OCI-LY7 (cell line): Measurements from ENCODE around the gene NSUN2.

Experiments used
- EZH2phosphoT487 ChIP-seq: fragments of 200-600 bp; sonication (generic); IDR thresholded peaks from 2 replicates; pipeline ENCODE4 v1.6.1; 2018; ENCODE audit warnings: low read depth, borderline replicate concordance, mild to moderate bottlenecking, mixed run types, antibody characterized with exemption, low read length, moderate library complexity, mixed read lengths
- TF ChIP-seq, protein P1 (sequence below): fragments of 200-600 bp; sonication (generic); conservative IDR thresholded peaks from 2 replicates; pipeline ENCODE4 v1.5.1; 2014; ENCODE audit warnings: mild to moderate bottlenecking, antibody characterized with exemption, low read length, moderate library complexity, mixed read lengths

DNA sequence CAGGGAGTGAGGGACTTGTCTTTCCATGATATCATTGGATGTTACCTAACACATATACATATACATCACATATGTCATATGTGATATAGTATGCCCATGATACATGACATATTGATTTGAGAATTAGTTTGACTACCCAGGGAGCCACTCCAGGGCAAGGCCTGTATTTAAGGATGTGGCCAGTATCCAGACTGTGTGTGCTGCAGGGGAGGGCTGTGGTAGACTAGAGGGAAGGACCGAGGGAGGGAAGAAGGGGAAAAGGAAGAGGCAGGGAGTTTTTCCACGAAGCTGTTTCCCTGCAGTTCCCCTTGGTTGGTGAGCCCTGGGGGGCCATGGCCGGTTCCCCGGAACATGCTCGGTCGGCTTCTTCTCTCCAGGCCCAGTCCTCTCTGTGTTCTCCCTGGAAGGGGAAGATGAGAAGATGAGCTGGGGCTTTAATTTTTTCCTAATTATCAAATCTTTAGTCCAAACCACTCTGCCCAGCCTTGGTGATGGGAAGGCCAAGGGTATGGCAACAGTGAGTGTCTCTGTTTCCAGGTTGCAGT lies 48.7 kb downstream of the NSUN2 start:
- TF ChIP-seq, protein P1, sequence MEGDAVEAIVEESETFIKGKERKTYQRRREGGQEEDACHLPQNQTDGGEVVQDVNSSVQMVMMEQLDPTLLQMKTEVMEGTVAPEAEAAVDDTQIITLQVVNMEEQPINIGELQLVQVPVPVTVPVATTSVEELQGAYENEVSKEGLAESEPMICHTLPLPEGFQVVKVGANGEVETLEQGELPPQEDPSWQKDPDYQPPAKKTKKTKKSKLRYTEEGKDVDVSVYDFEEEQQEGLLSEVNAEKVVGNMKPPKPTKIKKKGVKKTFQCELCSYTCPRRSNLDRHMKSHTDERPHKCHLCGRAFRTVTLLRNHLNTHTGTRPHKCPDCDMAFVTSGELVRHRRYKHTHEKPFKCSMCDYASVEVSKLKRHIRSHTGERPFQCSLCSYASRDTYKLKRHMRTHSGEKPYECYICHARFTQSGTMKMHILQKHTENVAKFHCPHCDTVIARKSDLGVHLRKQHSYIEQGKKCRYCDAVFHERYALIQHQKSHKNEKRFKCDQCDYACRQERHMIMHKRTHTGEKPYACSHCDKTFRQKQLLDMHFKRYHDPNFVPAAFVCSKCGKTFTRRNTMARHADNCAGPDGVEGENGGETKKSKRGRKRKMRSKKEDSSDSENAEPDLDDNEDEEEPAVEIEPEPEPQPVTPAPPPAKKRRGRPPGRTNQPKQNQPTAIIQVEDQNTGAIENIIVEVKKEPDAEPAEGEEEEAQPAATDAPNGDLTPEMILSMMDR = no peak
- TF ChIP-seq EZH2phosphoT487 = no peak
